DMS53 treated with DMSO at 0.1 percent for 48 hours (cell line): ENCODE results near the gene NACC2.

Source experiments
- DNase-seq: peaks from one replicate; lab custom pipeline; 2025; ENCODE audit not compliant: unreplicated experiment; lab: John Stamatoyannopoulos, UW

Gene NACC2

DNA sequence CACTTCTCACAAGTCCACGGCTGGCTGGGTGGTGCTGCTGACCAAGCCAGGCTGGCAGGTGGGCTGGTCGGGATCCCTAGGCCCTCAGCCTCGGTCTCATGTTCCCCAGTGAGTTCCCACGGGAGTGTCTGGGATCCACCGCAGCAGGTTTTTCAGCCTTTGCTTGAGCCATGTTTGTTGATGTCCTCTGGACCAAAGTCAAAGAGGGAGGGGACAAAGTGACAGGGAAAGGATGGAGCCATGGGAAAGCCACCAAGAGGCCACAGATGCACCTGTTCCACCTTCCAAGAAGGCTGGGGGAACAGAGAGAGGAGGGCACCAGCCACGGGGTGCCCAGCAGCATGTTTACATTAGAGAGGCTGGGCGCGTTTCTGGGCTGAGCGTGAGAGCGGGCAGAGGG lies 131.2 kb downstream of the NACC2 start:
- no peak for DNase-seq

DNA sequence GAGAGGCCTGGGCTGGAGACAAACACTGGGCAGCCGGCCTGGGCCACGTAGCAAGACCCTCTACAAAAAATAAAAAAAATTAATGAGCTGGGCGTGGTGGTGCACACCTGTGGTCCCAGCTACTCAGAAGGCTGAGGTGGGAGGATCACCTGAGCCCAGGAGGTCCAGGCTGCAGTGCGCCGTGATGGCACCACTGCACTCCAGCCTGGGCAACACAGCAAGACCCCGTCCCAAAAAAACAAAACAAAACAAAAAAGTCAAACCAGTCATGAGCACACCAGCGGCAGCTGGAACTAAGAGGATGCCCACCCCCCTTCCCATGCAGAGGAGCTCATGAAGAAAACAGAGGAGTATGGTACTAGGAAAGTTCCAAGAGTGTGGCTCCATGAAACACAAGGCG lies 131.8 kb downstream of the NACC2 start:
- DNase-seq: no peak

DNA sequence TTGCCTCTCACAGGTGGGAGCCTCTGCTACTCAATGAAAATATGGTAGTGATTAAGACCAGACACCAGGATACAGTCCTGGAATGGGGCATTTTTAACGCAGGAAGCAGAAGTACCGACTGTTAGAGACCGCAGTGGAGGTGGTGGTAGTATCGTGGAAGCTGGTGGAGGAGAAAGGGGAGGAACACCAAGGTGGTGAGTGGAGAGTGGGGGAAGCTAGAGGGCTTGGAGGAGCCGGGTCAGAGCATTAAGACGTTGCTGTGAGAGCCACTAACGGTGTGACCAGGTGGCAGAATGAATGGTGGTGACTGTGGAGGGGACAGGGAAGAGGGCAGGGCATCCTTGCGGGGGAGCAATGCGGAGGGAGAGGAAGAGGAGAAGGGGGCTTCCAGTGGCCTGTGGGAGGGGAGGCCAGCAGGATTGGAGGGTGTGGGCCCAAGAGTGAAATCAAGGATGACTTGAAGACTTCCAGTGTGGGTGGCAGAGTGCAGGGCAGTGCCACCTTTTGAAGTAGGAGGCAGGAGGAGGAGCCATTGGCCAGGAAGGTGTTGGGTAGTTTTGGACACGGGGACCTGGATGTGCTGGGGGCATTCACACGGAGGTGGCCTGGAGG lies 132.3 kb downstream of the NACC2 start:
- DNase-seq: no peak

DNA sequence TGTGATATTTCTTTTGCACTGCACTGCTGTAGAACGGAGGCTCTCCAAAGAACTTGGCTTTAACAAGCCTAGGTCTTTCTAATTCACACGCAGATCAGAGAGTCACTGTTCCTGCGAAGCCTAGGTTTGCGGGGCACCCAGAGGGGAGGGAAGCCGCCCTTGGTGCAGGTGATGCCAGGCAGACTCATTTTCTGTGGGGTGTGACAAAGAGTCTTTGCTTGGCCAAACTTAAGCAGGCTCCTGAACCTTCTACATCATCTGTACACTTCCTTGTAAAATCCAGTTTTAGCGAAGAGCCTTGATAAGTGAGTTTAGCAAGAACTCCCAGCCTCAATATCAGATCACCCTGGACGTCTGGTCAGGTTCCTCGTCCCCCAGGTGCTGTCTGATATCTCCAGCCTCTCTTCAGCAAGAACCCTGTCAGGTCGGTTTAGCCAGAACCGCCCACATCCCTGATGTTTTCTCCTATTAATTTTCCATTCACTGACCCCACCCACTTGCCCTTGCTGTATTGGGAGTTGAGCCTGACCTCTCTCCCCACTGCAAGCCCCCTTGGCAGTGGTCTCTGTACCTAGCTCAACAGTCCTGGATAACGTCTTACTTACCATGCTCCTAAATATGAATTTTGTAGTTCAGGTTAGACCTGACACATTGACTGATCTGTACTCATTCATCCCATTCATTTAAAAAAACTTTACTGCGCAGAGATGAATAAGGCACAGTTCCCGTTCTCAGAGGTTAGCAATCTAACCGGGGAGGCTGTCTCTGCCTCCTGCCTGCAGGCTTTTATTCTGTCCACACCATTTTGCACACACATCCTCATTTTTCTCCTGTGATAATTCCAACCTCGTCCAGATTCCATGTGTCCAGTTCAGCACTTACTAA lies 133.0 kb downstream of the NACC2 start:
- no peak for DNase-seq

DNA sequence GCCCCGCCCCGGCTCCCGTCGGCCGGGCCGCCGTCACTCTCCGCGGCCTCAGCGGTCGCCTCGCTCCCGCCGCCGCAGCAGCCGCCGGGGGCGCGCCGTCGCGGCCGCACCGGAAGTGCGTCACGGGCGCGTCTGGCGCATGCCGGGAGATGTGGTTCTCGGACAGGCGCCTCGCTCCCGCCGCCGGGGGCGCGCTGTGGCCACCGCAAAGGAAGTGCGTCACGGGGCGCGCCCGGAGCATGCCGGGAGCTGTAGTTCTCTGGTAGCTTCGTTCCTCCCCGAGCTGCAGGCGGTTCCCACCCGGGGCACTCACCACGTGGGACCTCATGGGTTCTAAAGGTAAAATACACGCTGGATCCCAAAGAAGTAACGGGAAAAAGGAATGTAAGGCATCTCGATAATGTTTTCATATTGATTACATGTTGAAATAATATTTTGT lies 133.8 kb downstream of the NACC2 start, which contains the start of gene UBAC1:
UBAC1 (minus strand) TSS at position 97 of the 439 bp plus-strand sequence. CDS start 211 bp downstream, outside the sequence.
- DNase-seq: peak; percentile 92

DNA sequence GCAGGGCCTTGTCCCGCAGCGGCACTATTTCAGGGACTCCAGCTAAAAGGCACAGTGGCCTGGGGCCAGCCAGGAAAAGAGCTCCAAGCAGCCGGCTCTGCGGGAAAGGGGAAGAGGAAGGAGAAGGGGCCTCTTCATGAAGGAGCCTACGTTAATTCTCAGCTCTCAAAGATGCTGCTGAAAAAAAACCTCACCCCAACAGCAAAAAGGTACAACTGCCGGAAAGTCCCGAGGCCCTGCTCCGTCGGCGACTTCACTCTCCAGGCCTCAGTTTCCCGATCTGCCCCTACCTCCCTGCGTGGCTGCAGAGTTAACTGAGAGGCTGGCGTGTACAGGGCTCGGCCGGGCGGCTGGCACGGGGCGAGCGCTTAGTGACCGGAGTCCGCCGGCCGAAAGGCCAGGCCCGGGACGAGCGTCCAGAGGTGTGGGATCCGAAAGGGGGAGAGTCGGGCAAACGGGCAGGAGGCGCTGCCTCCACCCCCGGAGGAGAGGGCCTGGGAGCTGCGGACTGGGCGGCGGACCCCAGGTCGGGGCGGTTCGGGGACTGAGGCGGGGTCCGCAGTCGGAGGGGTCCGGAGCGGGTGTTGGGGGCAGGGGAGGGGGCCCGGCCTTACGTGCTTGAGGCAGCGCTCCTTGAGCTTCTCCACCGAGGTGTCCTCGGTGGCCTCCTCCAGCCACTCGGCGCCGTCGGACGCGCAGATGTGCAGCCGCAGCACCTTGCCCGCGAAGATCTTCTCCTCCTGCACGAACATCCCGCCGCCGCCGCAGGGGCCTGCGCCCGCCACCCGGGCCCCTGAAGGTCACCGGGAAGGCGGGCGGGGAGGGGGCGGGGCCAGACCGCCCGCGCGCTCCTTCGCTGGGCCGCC lies 134.4 kb downstream of the NACC2 start:
- DNase-seq: no peak

DNA sequence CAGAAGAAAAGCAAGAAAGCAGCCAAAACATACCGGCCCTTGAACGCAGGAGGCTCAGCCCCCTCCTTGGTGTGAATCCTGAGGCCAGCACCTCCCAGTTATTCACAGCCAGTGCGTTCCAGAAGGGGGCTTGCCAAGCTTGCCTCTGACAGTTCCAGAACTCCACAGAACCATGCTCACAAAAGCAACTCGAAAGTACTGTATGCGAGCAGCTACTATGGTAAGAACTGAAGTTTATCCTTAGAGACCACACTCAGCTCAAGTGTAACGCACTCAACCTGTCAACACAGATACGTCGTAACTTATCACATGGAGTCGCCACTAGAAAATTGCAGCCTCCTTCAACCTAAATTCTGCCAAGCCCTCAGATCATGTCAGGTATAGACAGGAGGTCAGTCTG lies 135.3 kb downstream of the NACC2 start:
- no peak for DNase-seq

DNA sequence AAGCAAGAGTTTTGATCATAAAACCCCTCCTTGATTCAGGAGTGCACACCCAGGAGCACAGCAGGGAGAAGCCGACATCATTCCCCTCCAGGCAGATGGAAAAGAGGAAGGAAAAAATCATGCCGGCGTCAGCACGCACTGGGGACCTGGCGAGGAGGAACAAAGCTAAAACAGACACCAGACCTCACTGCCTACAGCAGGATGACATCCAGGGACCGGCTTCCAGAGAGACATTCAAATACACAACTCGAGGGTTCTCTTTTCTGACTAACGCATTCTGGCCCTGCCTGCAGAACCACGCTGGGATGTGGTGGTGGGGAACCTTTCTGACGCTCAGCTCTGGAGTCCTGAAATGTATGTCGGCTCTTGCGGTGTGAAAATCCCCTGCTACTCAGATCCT lies 136.6 kb downstream of the NACC2 start:
- DNase-seq: no peak

DNA sequence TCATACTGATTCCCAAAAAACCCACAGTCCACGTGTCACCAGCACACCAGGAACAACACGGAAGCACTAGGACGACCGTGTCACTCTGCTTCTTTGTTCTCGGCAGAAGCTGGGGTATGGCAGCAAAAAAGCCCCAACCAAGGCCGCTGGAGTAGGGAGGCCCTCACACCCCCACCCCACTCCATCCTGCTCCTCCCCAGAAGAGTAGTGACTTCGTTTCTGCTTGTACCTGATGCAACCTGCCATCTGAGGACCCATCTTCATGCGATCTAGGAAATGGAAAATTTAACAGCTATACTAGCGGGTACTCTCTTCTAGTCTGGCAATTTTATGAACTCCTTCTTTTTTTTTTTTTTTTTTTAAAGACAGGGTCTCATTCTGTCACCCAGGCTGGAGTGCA lies 137.7 kb downstream of the NACC2 start:
- no peak for DNase-seq

DNA sequence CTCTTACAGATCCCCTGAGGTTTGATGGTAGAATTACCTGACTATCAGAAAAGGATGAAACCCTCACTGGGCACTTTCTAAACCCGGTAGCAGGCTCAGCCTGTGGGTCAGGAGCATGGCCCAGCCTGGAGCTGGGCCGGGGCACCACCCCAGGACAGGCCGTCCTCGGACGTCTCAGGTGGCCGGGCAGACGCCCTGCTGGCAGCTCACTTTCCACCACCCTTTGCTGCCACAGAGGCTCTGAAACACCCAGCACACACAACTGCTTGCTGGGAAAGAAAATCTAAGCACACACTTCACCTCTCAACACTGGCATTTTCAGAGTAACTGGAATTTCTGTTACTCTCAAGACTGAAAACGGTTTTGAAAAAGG lies 138.3 kb downstream of the NACC2 start:
- no peak for DNase-seq
